Activated CD4-positive, alpha-beta T cell treated with anti-CD3 and anti-CD28 coated beads, Interleukin-2, Interleukin-4, amounts not matched to agents 100 ng/mL and 50 ng/mL, durations not matched to agents 16 hours and 8 hours (primary cell): ENCODE results near the gene MBOAT1.
A peak's percentile ranks its signal among the peaks of the same experiment; 100 is the strongest.
"Not testable (repeated sequence)": the region's sequence is repeated elsewhere in the genome, so short reads cannot be mapped to it uniquely, and the experiment has no call there.

Experiments used
- DNase-seq: peaks from one replicate; pipeline ENCODE4 v3.0.0-alpha.2; 2020; ENCODE audit warnings: low spot score

MBOAT1 gene

GRCh38 chr6:20212392-20213111, at the start of gene MBOAT1:
MBOAT1 (minus strand) TSS chr6:20212469; CDS start chr6:20212234, 235 bp downstream.
- DNase-seq = peak; percentile 81

GRCh38 chr6:20261685-20262084, 49.4 kb upstream of the MBOAT1 start:
- no peak for DNase-seq

DNA sequence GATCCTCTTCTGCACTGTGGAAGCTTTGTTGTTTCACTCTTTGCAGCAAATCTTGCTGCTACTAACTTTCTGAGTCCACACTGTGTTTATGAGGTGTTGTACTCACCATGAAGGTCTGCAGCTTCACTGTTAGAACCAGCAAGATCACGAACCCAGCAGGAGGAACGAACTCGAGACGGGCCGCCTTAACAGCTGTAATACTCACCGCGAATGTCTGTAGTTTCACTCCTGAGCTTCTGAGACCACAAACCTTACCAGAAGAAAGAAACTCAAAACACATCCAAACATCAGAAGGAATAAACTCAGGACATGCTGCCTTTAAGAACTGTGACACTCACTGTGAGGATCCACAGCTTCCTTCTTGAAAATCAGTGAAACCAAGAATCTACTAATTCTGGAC, 48.1 kb upstream of the MBOAT1 start:
- DNase-seq = no peak

GRCh38 chr6:20259316-20260049, 47.2 kb upstream of the MBOAT1 start:
- DNase-seq = no peak

DNA sequence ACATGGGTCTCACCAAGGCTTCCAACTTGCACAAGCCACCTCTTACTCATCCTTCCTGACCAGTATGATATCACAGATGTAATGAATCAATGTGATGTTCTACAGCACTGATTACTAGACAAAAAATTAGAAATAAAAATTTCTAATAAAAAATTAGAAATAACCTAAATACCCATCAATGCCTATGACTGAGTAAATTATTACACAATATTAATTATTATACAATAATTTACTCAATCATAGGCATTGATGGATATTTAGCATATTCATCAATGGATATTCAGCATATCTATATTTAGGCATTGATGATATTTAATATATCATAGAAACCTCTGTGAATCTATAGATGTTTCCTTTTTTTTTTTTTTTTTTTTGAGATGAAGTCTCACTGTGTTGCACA, 43.2 kb upstream of the MBOAT1 start:
- no peak for DNase-seq

DNA sequence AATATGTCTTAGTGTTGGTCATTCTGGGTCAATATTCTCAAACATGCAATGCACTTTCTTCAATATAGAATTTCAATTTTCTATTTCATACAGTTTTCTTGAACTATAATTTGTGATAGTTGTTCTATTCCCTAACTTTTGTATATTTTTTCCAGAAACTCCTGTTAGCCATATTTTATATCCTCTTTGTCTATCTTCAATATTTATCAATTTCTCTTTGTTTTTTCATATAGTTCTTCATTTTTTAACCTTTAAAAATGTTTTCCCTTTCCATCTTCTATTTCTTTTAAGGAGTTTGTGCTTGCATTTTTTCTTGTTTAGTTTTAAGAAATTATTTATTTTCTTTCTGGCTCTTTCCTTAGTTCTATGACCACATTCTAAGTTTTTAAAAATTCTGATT, 42.0 kb upstream of the MBOAT1 start:
- no peak for DNase-seq

DNA sequence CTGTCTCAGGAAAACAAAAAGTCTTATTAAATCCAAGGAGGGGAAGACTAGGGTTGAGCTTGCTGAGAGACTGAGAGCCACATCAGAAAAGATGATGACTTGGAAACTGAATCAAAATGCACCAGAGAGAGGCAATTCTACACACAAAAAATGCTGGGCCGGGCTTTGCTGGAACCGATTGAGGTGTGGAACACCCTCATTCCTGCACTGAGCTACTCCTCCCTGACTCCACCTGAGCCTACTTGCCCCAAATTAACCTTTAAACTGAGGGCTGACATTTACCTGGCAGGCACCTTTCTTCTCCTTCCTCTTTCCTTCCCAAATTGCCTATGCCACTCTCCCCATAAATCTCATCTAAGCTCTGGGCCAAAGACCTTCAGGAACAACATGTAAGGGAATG, 40.8 kb upstream of the MBOAT1 start:
- DNase-seq = no peak

- DNase-seq = no peak
Observed at GRCh38 chr6:20252311-20252710, 40.0 kb upstream of the MBOAT1 start.

- DNase-seq = no peak
Observed at GRCh38 chr6:20251525-20251924, 39.3 kb upstream of the MBOAT1 start.

- no peak for DNase-seq
Observed at GRCh38 chr6:20246125-20246524, 33.9 kb upstream of the MBOAT1 start.

GRCh38 chr6:20244807-20245681, 32.8 kb upstream of the MBOAT1 start:
- not testable (repeated sequence) for DNase-seq

GRCh38 chr6:20243288-20243687, 31.0 kb upstream of the MBOAT1 start:
- DNase-seq = no peak

DNA sequence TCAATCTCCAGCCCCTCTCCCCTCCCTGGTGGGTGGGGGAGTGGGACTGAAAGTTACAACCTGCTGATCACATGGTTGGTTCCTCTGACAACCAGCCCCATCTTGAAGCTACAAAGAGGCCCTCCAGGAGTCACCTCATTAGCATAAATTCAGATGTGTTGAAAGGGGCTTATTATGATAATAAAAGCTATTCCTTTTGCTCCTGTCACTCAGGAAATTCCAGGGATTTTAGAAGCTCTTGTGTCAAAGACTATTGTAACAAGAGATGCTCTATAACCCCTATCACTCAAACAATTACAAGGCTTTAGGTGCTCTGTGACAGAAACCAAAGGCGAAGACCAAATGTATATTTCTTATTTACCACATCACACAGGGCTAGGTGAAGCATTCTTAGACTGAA, 30.1 kb upstream of the MBOAT1 start:
- DNase-seq = no peak

DNA sequence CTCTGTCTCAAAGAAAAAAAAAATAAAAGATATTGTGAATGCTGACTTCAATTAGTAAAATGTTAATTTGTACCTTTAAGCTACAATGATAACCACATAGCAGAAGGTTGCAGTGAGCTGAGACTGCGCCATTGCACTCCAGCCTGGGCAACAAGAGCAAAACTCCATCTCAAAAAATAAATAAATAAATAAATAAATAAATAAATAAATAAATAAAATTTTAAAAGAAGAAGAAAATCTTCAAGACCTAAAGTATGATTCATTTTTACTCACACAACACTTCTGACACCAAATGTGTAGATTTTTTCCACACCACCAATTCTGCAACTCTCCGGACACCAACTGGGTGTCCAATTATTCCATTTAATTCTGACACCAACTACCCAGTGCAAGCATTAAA, 28.8 kb upstream of the MBOAT1 start:
- DNase-seq = no peak

GRCh38 chr6:20238688-20239587, 26.7 kb upstream of the MBOAT1 start:
- no peak for DNase-seq

DNA sequence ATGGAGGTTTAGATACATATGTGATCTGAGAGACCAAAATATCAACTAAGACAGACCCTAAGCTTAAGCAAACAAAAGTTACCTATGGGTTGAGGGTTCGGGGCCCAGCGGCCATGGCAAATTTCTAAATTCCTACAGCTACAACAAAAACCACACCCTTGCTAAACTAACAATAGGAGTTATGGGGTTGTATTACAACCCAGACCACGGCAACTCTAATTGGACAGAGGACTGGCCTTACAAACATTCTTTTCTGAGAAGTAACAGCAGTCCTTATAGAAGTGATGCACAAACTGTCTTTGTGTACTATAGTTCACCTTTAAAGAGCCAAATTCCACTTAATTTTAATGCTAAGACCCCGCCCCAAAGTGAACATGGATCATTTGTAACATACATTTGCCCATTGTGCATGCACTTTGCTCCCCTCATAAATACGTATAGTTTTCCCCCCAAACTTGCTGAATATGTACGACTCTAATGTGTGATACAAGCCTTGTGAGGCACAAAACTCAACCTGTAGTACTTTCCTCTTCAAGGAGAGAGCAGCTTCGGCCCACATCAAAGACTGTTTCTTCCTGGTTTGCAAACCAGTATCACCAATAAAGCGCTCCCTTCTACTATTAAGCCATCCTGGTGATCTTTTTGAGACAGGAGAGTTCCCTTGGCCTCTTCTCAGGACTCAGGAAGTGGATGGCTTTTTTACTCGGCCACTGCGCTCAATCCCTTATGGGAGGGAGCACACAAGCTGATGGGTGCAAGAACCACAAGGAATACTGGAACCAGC, 25.6 kb upstream of the MBOAT1 start:
- DNase-seq = no peak

- DNase-seq = no peak
Observed at GRCh38 chr6:20236909-20237600, 24.8 kb upstream of the MBOAT1 start.

DNA sequence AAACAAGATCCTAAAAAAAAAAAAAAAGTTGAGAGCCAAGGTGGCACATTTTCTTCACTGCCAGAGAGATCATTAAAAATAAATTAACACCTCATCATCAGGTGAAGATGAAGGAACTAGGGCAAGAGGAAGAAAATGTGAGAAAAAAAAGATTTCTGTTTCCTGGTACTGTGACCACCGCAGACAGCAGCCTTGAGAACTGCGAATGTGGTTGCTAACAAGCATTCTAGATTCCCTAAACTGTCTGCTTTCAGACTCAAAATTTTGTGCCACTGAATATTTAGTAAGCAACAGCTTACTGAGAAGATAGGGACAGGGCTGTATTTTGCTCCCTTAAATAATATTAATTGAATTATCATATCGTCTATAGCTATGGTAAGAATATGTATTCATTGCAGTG, 24.1 kb upstream of the MBOAT1 start:
- DNase-seq = no peak

DNA sequence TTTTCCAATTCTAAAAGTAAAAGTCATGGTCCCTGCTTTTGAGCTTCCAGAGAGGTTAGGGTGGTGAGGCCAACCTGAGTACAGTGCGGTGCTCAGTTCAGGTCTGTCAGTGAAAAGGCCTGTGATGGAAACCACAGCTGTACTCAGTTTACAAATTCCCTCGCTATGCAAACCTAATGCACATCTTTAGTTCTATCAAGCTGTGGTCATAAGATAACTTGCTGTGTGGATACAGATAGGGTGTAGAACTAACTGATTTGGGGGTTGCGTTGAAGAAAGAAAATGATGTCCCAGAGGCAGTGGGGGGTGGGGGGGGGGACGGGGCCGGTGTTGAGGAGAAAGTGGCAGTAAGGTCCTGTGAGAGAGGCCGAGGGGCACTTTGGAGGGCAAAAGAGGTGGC, 22.8 kb upstream of the MBOAT1 start:
- DNase-seq = no peak

- no peak for DNase-seq
Observed at GRCh38 chr6:20234136-20234535, 21.9 kb upstream of the MBOAT1 start.
